Brain microvascular endothelial cell (primary cell): ENCODE measurements around the gene C1QTNF3.

Source experiments
- DNase-seq: peaks from one replicate; pipeline ENCODE4 v3.0.0-alpha.2; 2020
- H3K27ac ChIP-seq: fragments of 250-450 bp; sonication (Bioruptor Pico); 2 replicates; pipeline ENCODE4 v1.5.1; 2020; ENCODE audit warnings: mild to moderate bottlenecking, moderate library complexity
- H3K27me3 ChIP-seq: fragments of 250-450 bp; sonication (Bioruptor Pico); replicated peaks from 2 replicates; pipeline ENCODE4 v1.5.1; 2020; ENCODE audit warnings: mild to moderate bottlenecking
- H3K36me3 ChIP-seq: fragments of 250-450 bp; sonication (Bioruptor Pico); replicated peaks from 2 replicates; pipeline ENCODE4 v1.5.1; 2020; ENCODE audit warnings: mild to moderate bottlenecking
- H3K4me3 ChIP-seq: 2 replicates; pipeline ENCODE4 v1.5.1; 2011; ENCODE audit warnings: low read depth, mild to moderate bottlenecking, control low read depth, low read length, moderate library complexity
- in situ Hi-C: cut with HindIII; loops from 2 replicates; pipeline ENCODE4 v1.10.0; 2017; ENCODE audit warnings: low sequenced_read_pairs, low pct_ligation_motif_present
- TF ChIP-seq, protein P1 (sequence below): IDR thresholded peaks from 2 replicates; pipeline ENCODE4 v1.5.1; 2011; ENCODE audit warnings: low read depth, mild to moderate bottlenecking, moderate library complexity, low read length, control low read depth, inconsistent platforms; ENCODE audit errors: missing control alignments

Gene C1QTNF3

DNA sequence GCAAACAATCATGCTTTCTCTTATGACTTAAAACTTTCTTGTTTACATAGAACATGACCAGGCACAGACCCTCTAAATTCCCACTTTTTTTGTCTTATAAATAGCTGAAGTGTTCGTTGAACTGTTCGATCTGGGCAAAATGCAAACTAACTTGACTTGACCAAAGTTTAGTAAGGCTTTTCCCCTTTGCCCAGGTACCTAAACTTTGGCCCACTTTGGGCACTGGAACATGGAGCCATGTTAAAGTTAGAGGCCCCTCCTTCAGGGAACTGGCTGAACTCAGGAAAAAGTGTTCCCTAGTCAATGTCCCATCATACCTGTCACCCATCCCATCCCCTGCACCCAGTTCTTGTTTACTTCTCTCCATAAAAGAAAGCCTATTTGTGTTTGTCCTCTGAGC, 25.8 kb downstream of the C1QTNF3 start:
- Histone ChIP-seq H3K4me3 (no peak overlapping the region), H3K36me3 (no peaks in the 10 kb centered on the region), H3K27me3 (no peaks in the 10 kb centered on the region), H3K27ac (no peak overlapping the region)
- TF ChIP-seq, protein P1, sequence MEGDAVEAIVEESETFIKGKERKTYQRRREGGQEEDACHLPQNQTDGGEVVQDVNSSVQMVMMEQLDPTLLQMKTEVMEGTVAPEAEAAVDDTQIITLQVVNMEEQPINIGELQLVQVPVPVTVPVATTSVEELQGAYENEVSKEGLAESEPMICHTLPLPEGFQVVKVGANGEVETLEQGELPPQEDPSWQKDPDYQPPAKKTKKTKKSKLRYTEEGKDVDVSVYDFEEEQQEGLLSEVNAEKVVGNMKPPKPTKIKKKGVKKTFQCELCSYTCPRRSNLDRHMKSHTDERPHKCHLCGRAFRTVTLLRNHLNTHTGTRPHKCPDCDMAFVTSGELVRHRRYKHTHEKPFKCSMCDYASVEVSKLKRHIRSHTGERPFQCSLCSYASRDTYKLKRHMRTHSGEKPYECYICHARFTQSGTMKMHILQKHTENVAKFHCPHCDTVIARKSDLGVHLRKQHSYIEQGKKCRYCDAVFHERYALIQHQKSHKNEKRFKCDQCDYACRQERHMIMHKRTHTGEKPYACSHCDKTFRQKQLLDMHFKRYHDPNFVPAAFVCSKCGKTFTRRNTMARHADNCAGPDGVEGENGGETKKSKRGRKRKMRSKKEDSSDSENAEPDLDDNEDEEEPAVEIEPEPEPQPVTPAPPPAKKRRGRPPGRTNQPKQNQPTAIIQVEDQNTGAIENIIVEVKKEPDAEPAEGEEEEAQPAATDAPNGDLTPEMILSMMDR: no peak
- no peak for DNase-seq
- in situ Hi-C loops: no loop called here

DNA sequence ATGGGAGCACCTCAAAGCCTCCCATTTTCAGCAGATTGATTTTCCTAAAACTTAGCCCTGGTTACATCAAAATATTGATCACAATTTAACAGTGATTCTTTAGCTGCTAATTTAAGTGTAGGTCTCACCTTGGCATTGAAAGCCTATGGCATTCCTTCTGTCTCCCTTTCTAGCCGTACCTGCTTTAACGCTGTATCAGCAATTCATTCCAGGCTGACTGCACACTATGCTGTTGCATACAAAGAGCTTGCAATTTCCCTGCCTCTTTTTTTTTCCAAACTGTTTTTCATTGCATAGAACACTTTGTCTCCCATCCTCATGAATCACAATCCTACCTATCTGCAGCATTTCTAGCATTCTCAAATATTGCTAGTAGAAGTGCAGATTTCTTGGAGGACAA, 26.3 kb downstream of the C1QTNF3 start:
- TF ChIP-seq, protein P1: no peak
- Histone ChIP-seq H3K27me3 (no peaks in the 10 kb centered on the region), H3K36me3 (no peaks in the 10 kb centered on the region), H3K27ac (no peak overlapping the region), H3K4me3 (no peak overlapping the region)
- DNase-seq: no peak
- in situ Hi-C loops: no loop called here

DNA sequence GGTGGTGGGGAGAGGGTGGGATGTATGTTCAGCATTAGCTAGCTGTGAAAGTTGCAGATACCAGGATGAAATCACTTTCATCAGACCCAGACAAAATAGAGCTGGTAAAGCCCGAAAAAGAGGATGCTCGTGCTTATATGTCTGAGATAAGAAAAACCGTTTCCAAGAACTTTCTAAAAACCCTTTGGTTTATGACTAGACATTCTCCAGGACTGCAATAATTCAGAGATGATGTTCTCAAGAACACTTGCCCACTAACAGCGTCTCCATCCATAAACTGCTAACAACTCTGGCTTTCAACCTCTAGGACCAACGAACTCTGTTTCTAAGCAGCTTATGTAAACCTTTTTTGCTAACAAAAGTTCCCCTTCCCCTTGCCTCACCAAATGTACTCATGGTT, 26.8 kb downstream of the C1QTNF3 start:
- DNase-seq: no peak
- Histone ChIP-seq H3K27ac (no peak overlapping the region), H3K36me3 (no peaks in the 10 kb centered on the region), H3K4me3 (no peak overlapping the region), H3K27me3 (no peaks in the 10 kb centered on the region)
- TF ChIP-seq, protein P1: no peak
- in situ Hi-C loops: no loop called here

DNA sequence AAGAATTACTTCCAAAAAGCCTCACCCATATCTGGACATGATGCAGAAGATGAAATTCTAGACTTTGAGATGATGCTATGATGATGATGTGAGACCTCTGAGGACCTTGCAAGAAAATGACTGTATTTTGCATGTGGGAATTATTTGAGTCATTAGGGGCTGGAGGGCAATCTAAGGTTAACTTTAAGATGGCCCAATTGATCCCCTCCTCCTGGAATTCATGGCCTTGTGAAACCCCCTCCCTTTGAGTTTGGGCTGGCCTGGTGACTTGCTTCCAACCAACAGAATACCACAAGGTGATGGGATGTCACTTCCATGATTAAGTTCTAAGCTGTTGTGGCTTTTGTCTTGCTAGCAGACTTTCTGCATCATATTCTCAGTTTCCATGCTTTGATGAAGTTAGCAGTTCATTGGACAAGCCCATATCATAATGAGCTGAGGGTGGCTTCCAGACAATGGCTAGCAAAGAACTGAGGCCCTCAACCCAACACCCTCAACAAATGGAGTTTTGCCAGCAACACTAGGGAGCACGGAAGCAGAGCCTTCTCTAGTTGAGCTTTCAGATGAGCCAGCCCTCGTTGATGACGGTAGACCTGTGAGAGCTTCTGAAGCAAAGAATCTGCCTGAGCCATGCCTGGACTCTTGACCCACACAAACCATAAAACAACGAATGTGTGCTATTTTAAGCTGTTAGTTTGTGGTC, 27.7 kb downstream of the C1QTNF3 start:
- Histone ChIP-seq H3K27ac (no peak overlapping the region), H3K36me3 (no peaks in the 10 kb centered on the region), H3K4me3 (no peak overlapping the region), H3K27me3 (no peaks in the 10 kb centered on the region)
- no peak for DNase-seq
- TF ChIP-seq, protein P1: no peak
- in situ Hi-C loops: no loop called here

DNA sequence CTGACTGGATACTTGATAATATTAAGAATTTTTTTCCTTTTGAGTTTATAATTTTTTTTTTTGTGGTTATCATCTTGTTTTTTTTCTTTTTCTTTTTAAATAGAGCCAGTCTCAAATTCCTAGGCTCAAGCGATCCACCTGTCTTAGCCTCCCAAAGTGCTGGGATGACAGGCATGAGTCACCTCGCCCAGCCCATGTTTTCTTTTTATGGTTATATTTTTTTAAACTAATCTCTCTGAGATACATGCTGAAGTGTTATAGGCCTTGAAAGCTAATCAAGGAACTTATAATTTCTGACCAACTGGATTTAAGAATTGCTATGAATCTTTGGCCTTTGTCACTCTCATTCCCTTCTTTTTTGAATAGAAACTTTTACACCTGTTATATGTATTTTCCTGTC, 28.4 kb downstream of the C1QTNF3 start:
- DNase-seq: no peak
- H3K27me3 ChIP-seq: no peaks in the 10 kb centered on the region
- H3K27ac ChIP-seq: no peak overlapping the region
- TF ChIP-seq, protein P1: no peak
- H3K4me3 ChIP-seq: no peak overlapping the region
- in situ Hi-C loops: no loop called here
- no peaks in the 10 kb centered on the region for H3K36me3 ChIP-seq

DNA sequence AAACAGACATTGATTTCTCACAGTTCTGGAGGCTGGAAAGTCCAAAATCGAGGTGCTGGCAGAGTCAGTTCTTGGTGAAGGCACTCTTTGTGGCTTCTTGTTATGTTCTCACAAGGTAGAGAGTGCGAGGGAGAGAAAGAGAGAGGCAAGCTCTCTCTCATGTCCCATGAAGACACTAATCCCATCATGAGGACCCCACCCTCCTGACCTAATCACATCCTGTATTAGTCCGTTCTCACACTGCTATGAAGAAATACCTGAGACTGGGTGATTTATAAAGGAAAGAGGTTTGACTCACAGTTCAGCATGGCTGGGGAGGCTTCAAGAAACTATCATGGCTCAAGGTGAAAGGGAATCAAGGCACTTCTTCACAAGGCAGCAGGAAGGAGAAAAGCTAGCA, 29.5 kb downstream of the C1QTNF3 start:
- Histone ChIP-seq H3K4me3 (no peak overlapping the region), H3K27me3 (no peaks in the 10 kb centered on the region), H3K27ac (no peak overlapping the region), H3K36me3 (no peaks in the 10 kb centered on the region)
- in situ Hi-C loops: no loop called here
- no peak for DNase-seq
- TF ChIP-seq, protein P1: no peak
